Nephron progenitor cell (in vitro differentiated cells): ENCODE results near the gene SLC25A34.

ENCODE experiments used
- DNase-seq: peaks from one replicate; pipeline ENCODE4 v3.0.0; 2021
- H3K27ac Mint-ChIP-seq: 2 replicates; pipeline ENCODE4 v1.8.0; 2021; ENCODE audit warnings: mild to moderate bottlenecking, moderate library complexity, mixed read lengths
- H3K27me3 Mint-ChIP-seq: 2 replicates; pipeline ENCODE4 v1.8.0; 2021; ENCODE audit warnings: mild to moderate bottlenecking, low read depth, mixed read lengths; ENCODE audit not compliant: poor library complexity
- H3K36me3 Mint-ChIP-seq: 2 replicates; pipeline ENCODE4 v1.8.0; 2021; ENCODE audit warnings: low read depth, mixed read lengths
- H3K4me1 Mint-ChIP-seq: 2 replicates; pipeline ENCODE4 v1.8.0; 2021; ENCODE audit warnings: mixed read lengths
- H3K4me3 Mint-ChIP-seq: 2 replicates; pipeline ENCODE4 v1.8.0; 2021; ENCODE audit warnings: mild to moderate bottlenecking, moderate library complexity, mixed read lengths
- H3K9me3 Mint-ChIP-seq: 2 replicates; pipeline ENCODE4 v1.8.0; 2021; ENCODE audit warnings: mild to moderate bottlenecking, moderate library complexity, mixed read lengths
- TF ChIP-seq, protein P1 (sequence below): fragments of 200-600 bp; sonication (generic); IDR thresholded peaks from 2 replicates; pipeline ENCODE4 v1.5.0; 2021; ENCODE audit warnings: antibody characterized with exemption

SLC25A34 gene

DNA sequence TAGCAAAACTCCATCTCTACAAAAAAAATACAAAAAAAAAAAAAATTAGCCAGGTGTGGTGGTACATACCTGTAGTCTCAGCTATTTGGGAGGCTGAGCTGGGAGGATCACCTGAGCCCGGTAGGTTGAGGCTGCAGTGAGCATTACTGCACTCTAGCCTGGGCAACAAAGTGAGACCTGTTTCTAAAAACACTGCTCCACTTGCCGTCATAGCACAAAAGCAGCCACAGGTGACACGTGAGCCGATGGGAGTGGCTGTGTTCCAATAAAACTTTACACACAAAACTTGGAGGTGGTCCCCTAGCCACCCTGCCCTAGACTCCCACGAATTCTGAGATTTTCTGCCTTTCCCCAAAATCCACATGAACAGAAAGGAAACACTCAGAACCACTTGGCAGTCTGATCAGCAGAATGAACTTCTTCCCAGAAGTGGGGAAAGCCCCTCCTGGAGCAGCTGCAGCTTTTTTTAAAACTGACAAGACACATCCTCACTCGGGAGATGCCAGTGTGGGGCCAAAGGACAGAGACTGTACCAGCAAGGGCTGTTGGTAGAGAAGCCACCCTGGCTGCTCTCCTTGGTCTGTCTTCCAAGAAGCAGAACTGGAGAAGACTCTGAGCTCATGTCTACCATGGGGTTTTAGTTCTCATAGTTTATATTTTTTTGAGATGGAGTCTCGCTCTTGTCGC lies 28.7 kb upstream of the SLC25A34 start:
- Mint-ChIP-seq H3K27ac (peak overlapping the region; percentile 45), H3K36me3 (peaks cover 17% of the 10 kb centered on the region), H3K4me1 (peaks cover 28% of the 10 kb centered on the region), H3K9me3 (no peaks in the 10 kb centered on the region), H3K27me3 (no peaks in the 10 kb centered on the region), H3K4me3 (no peak overlapping the region)
- TF ChIP-seq, protein P1, sequence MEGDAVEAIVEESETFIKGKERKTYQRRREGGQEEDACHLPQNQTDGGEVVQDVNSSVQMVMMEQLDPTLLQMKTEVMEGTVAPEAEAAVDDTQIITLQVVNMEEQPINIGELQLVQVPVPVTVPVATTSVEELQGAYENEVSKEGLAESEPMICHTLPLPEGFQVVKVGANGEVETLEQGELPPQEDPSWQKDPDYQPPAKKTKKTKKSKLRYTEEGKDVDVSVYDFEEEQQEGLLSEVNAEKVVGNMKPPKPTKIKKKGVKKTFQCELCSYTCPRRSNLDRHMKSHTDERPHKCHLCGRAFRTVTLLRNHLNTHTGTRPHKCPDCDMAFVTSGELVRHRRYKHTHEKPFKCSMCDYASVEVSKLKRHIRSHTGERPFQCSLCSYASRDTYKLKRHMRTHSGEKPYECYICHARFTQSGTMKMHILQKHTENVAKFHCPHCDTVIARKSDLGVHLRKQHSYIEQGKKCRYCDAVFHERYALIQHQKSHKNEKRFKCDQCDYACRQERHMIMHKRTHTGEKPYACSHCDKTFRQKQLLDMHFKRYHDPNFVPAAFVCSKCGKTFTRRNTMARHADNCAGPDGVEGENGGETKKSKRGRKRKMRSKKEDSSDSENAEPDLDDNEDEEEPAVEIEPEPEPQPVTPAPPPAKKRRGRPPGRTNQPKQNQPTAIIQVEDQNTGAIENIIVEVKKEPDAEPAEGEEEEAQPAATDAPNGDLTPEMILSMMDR, result no peak
- no peak for DNase-seq

DNA sequence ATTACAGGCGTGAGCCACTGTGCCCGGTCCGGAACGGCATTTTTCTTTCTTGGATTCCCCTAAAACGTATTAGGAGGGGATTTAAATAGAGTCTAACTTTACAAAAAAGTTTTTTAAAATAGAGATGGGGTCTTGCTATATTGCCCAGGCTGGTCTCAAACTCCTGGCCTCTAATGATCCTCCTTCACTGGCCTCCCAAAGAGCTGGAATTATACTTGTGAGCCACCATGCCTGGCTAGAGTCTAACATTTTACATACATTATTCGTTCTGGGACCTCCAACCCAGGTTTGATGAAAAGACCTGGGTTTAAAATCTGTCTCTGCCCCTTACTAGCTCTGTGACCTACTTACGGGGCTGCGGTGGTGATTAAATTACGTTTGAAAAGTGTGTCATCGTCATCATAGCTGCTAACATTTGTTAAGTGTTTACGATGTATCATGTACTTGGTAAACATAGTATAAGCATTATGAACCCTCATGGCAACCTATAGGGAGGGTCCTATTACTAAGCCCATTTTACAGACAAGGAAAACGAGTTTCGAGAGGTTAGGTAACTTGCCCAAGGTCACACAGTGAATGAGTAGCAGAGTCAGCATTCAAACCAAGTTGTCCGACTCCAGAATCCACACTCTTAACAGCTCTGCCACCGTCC lies 27.4 kb upstream of the SLC25A34 start:
- Mint-ChIP-seq H3K9me3 (no peaks in the 10 kb centered on the region), H3K4me3 (no peak overlapping the region), H3K4me1 (peaks cover 20% of the 10 kb centered on the region), H3K27ac (no peak overlapping the region), H3K36me3 (peaks cover 17% of the 10 kb centered on the region), H3K27me3 (no peaks in the 10 kb centered on the region)
- DNase-seq, result no peak
- TF ChIP-seq, protein P1, result no peak

DNA sequence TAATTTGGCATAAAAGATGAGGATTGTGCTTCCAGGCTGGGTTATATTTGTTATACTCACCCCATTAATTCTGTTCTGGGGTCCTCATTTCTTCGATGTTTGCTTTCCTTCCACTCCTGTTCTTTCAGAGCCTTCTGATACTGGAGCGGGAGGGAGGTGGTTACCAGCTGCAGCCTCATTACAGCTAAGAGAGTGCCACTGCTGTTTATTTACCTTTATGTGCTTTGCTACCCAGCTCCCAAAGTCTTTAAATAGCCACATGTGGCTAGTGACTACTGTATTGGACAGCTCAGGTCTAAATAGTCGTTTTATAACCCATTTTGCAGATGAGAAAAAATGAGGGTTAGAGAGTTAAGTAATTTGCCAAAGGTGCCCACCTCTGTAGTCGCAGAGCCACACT lies 26.8 kb upstream of the SLC25A34 start:
- TF ChIP-seq, protein P1, result no peak
- H3K4me3 Mint-ChIP-seq, result no peak overlapping the region
- no peak for DNase-seq
- no peak overlapping the region for H3K27ac Mint-ChIP-seq
- H3K4me1 Mint-ChIP-seq, result peaks cover 15% of the 10 kb centered on the region
- no peaks in the 10 kb centered on the region for H3K9me3 Mint-ChIP-seq
- H3K36me3 Mint-ChIP-seq, result peaks cover 19% of the 10 kb centered on the region
- H3K27me3 Mint-ChIP-seq, result no peaks in the 10 kb centered on the region

- no peak overlapping the region for H3K27ac Mint-ChIP-seq
- H3K27me3 Mint-ChIP-seq, result no peaks in the 10 kb centered on the region
- H3K4me1 Mint-ChIP-seq, result peaks cover 12% of the 10 kb centered on the region
These were observed 23.9 kb upstream of the SLC25A34 start for GRCh38 chr1:15712168-15712567.

GRCh38 chr1:15714406-15715136 lies 21.5 kb upstream of the SLC25A34 start:
- peaks cover 28% of the 10 kb centered on the region for H3K36me3 Mint-ChIP-seq
- H3K27ac Mint-ChIP-seq, result peak overlapping the region; percentile 86
- H3K27me3 Mint-ChIP-seq, result no peaks in the 10 kb centered on the region
- no peaks in the 10 kb centered on the region for H3K9me3 Mint-ChIP-seq
- no peak overlapping the region for H3K4me3 Mint-ChIP-seq
- TF ChIP-seq, protein P1, result no peak
- DNase-seq, result no peak
- H3K4me1 Mint-ChIP-seq, result peaks cover 12% of the 10 kb centered on the region

More at GRCh38 chr1:15712168-15712567, 23.9 kb upstream of the SLC25A34 start:
- TF ChIP-seq, protein P1, result no peak
- Mint-ChIP-seq H3K4me3 (no peak overlapping the region), H3K9me3 (no peaks in the 10 kb centered on the region), H3K36me3 (peaks cover 15% of the 10 kb centered on the region)
- DNase-seq, result no peak
